Measurements from ENCODE around the gene KCNC3.

The KCNC3 gene

GRCh38 chr19:50329146-50329925, at the start of gene KCNC3:
Gene KCNC3 (minus strand): TSS chr19:50329377. CDS start chr19:50329082, 295 bp downstream.
- peak; percentile 98 for DNase-seq (ENCODE audit: low spot score)

GRCh38 chr19:50378863-50379236, 49.7 kb upstream of the KCNC3 start:
- no peak for DNase-seq (ENCODE audit: low spot score)

GRCh38 chr19:50378169-50378862, 49.1 kb upstream of the KCNC3 start:
- DNase-seq (ENCODE audit: low spot score): no peak

- DNase-seq (ENCODE audit: low spot score): no peak
These were observed 48.3 kb upstream of the KCNC3 start for GRCh38 chr19:50377517-50377916.

GRCh38 chr19:50377051-50377461, 47.9 kb upstream of the KCNC3 start:
- no peak for DNase-seq (ENCODE audit: low spot score)

- peak; percentile 95 for DNase-seq (ENCODE audit: low spot score)
These were observed 47.2 kb upstream of the KCNC3 start, which contains the start of gene NR1H2 for GRCh38 chr19:50376166-50377050. Gene NR1H2 (plus strand): TSS chr19:50376457. CDS start chr19:50377606, 1,149 bp downstream.

- no peak for DNase-seq (ENCODE audit: low spot score)
These were observed 42.8 kb upstream of the KCNC3 start for GRCh38 chr19:50371914-50372475.

- peak; percentile 78 for DNase-seq (ENCODE audit: low spot score)
These were observed 39.7 kb upstream of the KCNC3 start for GRCh38 chr19:50368649-50369570.

GRCh38 chr19:50365434-50366306, 36.5 kb upstream of the KCNC3 start, which contains the start of gene NAPSA:
Gene NAPSA (minus strand): TSS chr19:50365639. CDS start chr19:50365621, 18 bp downstream.
- DNase-seq (ENCODE audit: low spot score): no peak

GRCh38 chr19:50362656-50363424, 33.7 kb upstream of the KCNC3 start:
- no peak for DNase-seq (ENCODE audit: low spot score)

- no peak for DNase-seq (ENCODE audit: low spot score)
These were observed 32.8 kb upstream of the KCNC3 start for GRCh38 chr19:50362030-50362412.

- DNase-seq (ENCODE audit: low spot score): no peak
These were observed 32.3 kb upstream of the KCNC3 start for GRCh38 chr19:50361290-50362029.

GRCh38 chr19:50359328-50359818, 30.2 kb upstream of the KCNC3 start:
- no peak for DNase-seq (ENCODE audit: low spot score)

- peak; percentile 72 for DNase-seq (ENCODE audit: low spot score)
These were observed 29.5 kb upstream of the KCNC3 start for GRCh38 chr19:50358483-50359327.

- DNase-seq (ENCODE audit: low spot score): peak; percentile 70
These were observed 28.3 kb upstream of the KCNC3 start for GRCh38 chr19:50357178-50358100.

GRCh38 chr19:50356691-50357177, 27.6 kb upstream of the KCNC3 start:
- no peak for DNase-seq (ENCODE audit: low spot score)
